Measurements from ENCODE around the gene NPIPA3.
"Not testable (repeated sequence)": the region's sequence is repeated elsewhere in the genome, so short reads cannot be mapped to it uniquely, and the experiment has no call there.

NPIPA3 gene

GRCh38 chr16:14742273-14743128, 39.3 kb downstream of the NPIPA3 start, which contains the start of gene NPIPA2:
TSS of gene NPIPA2 (plus strand) at chr16:14742533. CDS start at chr16:14748066, 5,533 bp downstream.
- DNase-seq (ENCODE audit: low spot score), result not testable (repeated sequence)

GRCh38 chr16:14773654-14774053, 70.4 kb downstream of the NPIPA3 start:
- not testable (repeated sequence) for DNase-seq (ENCODE audit: low spot score)

- DNase-seq (ENCODE audit: low spot score), result not testable (repeated sequence)
Observed at GRCh38 chr16:14775624-14776023, 72.4 kb downstream of the NPIPA3 start.

Data from AG08396 (cell line).